HEK293T (cell line): Measurements from ENCODE around the gene C19orf67.

Source experiments
- BHLHE40 ChIP-seq: fragments of 450-650 bp; IDR thresholded peaks from 2 replicates; pipeline ENCODE4 v1.6.1; 2016; ENCODE audit warnings: mild to moderate bottlenecking, moderate library complexity, borderline replicate concordance
- ELF4 ChIP-seq: fragments of 450-650 bp; IDR thresholded peaks from 2 replicates; pipeline ENCODE4 v1.6.1; 2017; ENCODE audit warnings: antibody characterized with exemption
- FOXA1 ChIP-seq: fragments of 450-650 bp; IDR thresholded peaks from 2 replicates; pipeline ENCODE4 v1.6.1; 2016; ENCODE audit warnings: mild to moderate bottlenecking
- FOXM1 ChIP-seq: fragments of 450-650 bp; IDR thresholded peaks from 2 replicates; pipeline ENCODE4 v1.6.1; 2017; ENCODE audit warnings: mild to moderate bottlenecking, borderline replicate concordance
- NFRKB ChIP-seq: fragments of 450-650 bp; IDR thresholded peaks from 2 replicates; pipeline ENCODE4 v1.6.1; 2016; ENCODE audit warnings: mild to moderate bottlenecking, moderate library complexity
- PKNOX1 ChIP-seq: fragments of 450-650 bp; IDR thresholded peaks from 2 replicates; pipeline ENCODE4 v1.6.1; 2016
- SP1 ChIP-seq: fragments of 450-650 bp; IDR thresholded peaks from 2 replicates; pipeline ENCODE4 v1.6.1; 2017
- SUZ12 ChIP-seq: fragments of 450-650 bp; IDR thresholded peaks from 2 replicates; pipeline ENCODE4 v1.6.1; 2016; ENCODE audit warnings: mild to moderate bottlenecking

- TF ChIP-seq BHLHE40 (no peak), FOXA1 (no peak), FOXM1 (no peak), NFRKB (no peak), SP1 (no peak), PKNOX1 (no peak), SUZ12 (no peak), ELF4 (no peak)
These were observed 35.1 kb downstream of the C19orf67 start for GRCh38 chr19:14050512-14050911.
